Posterior cingulate gyrus (tissue), 11 donors: ENCODE measurements around the gene OTOG.

Source experiments
- DNase-seq, 10 donors: peaks; one replicate each; pipeline versions ENCODE4 v3.0.0 to v3.0.0-alpha.2; 2020 to 2021; ENCODE audit warnings: mixed read lengths in 3 of 10
- intact Hi-C: fragments of 100-400 bp; cut with DNase I; formaldehyde crosslinking; loops from one replicate; pipeline ENCODE4 v1.15.1; 2023

The OTOG gene

GRCh38 chr11:17538054-17538453 is 9.0 kb upstream of the OTOG start:
- intact Hi-C loops = no loop called here
- DNase-seq = peak in 1 of 10 donors; percentile 21

- DNase-seq = peak in 1 of 10 donors; percentile 31
- intact Hi-C loops = no loop called here
These were observed 8.3 kb upstream of the OTOG start for GRCh38 chr11:17538731-17539130.

- DNase-seq = peak in 2 of 10 donors; percentile 34 to 70
- intact Hi-C loops = no loop called here
These were observed 6.3 kb upstream of the OTOG start for GRCh38 chr11:17540807-17541206.

- intact Hi-C loops = no loop called here
- peak in 1 of 10 donors; percentile 14 for DNase-seq
These were observed 5.7 kb upstream of the OTOG start for GRCh38 chr11:17541330-17541885.

DNA sequence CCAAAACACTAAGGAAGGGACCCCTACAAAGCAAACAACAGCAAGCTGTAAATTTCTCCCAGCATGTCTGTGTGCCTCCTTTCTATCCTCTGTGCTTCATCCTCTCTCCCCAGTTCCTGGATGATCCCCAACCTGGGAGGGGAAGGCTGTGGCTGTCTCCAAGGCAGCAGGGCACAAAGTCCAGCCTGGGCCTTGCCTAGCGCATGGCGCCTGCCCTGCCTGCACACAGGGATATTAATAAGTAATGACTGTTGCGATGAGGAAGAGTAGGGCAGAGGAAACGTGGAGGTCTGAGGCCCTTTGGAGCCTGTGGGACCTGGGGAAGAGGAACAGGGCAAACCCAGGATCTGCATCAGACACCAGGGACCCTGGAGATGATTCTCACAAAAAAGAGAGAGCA is 4.8 kb upstream of the OTOG start:
- peak in 1 of 10 donors; percentile 7 for DNase-seq
- intact Hi-C loops = no loop called here

DNA sequence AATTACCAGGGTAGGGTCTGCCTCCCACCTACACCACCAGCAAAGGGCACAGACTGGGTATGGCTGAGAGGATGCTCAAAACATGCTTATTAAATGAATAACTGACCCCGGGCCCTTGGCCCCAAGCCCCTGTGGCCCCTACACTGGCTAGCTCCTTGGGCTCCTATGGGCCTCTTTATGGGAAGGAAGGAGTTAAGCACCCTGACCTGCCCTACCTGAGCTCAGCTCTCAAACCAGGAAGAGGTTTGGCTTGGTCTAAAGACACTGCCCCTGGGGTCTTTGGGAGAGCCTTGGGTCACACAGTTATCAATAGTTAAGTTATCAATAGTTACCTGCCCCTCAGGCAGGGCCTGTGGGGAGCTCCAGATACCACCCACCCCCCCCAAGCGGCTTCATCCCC is 4.0 kb upstream of the OTOG start:
- intact Hi-C loops = no loop called here
- DNase-seq = peak in 3 of 10 donors; percentile 5 to 43 (median 27)

GRCh38 chr11:17543574-17544180 is 3.4 kb upstream of the OTOG start:
- peak in 2 of 10 donors; percentile 13 to 75 for DNase-seq
- intact Hi-C loops = no loop called here

- intact Hi-C loops = no loop called here
- DNase-seq = peak in 4 of 10 donors; percentile 14 to 76 (median 49)
These were observed 2.9 kb upstream of the OTOG start, which contains the start of gene USH1C for GRCh38 chr11:17544181-17544622. Gene USH1C, minus strand, starts transcription at chr11:17544416. Its CDS starts 109 bp downstream, at chr11:17544307.

GRCh38 chr11:17546240-17546639 is 819 bp upstream of the OTOG start:
- intact Hi-C loops = no loop called here
- DNase-seq = no peak

GRCh38 chr11:17547932-17548331 is 873 bp downstream of the OTOG start:
- intact Hi-C loops = no loop called here
- peak in 2 of 10 donors; percentile 7 to 45 for DNase-seq

DNA sequence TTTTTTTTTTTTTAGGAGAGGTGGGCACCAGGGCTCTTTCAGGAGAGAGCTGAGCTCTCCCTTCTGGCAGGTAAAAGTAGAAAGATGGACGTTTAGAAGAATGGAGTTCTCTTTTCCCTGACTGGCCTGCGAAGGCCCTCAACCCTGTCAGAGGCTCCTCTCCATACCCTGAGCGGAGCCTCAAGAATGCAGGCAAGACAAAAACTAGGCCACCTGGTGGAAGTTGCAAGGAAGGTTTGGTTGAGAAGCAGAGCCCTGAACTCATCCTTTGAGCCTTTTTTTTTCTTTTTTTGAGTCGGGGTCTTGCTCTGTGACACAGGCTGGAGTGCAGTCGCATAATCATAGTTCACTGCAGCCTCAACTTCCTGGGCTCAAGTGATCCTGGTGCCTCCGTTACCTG is 1.4 kb downstream of the OTOG start:
- DNase-seq = peak in 1 of 10 donors; percentile 27
- intact Hi-C loops = no loop called here

DNA sequence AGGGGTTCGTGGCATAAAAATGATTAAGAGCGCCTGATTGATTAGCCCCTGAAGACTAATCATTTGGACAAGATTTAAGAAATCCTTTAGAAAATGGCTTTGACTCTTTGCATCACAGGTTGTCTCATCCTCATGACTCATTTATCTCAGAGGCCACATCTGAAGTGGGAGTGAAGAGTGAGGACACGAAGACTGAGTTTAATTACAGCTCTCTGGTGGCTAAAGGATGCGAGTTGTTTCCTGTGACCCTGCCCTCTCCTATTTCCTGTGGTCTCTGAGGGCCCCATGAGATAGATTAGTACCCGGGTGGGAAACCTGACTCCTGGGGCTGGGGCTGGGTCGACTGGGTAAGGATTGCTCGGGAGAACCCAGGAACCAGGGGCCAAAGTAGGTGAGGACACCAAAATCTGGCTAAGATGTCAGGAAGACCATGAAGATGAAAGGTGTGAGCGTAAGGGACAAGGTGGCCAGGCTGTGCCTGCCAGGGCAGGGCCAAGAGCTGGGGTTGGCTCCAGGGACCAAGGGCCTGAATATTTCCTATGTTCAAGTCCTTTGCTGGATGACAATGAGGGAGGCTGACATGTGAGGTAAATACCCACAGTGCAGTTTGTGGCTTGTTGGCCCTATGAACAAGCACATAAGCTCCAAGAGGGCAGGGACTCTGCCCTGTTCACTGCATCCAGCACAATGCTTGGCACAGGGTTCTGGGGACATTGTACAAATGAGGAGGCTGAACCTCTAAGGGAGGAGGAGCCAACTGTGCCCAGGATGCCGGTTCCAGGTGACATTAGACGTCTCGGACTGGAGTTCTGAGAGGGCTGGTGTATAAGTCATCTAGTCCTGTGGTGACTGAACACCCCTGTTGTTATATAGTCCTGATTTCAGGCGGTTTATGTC is 3.6 kb downstream of the OTOG start:
- peak in 1 of 10 donors; percentile 15 for DNase-seq
- intact Hi-C loops = no loop called here

DNA sequence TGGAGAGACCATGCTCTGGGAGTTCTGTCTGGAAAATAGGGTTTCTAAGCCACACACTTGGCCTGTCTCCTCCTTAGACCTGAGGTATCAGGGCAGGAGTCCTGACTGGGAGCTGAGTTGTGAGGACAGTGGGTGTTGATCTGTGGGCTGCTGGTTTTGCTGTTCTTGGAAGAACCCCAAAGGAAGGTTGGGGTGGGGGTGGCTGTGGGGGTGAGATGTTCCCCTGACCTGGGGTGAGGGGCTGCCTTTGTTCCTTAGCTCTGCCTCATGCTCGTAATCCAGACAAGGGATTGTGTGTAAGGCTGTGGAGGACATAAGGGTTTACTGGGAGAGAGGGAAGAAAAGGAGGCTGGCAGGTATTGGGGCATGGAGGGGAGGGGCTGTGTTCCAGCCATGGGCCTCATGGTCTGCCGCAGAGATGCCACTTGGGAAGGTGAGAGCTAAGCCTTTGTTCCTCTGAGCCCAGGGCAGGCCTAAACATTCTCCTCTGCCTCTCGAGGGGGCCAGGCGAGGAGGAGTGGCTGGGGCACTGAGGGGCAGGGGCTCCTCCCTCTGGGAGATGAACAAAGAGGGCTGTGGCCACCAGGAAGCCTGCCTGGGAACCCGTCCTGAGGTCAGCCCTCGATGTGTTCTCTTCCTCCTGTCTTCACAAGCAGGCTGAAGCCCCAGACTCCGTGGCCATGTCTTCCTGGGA is 4.4 kb downstream of the OTOG start:
- intact Hi-C loops = no loop called here
- no peak for DNase-seq

GRCh38 chr11:17552041-17552355 is 4.9 kb downstream of the OTOG start:
- intact Hi-C loops = no loop called here
- DNase-seq = peak in 1 of 10 donors; percentile 82

DNA sequence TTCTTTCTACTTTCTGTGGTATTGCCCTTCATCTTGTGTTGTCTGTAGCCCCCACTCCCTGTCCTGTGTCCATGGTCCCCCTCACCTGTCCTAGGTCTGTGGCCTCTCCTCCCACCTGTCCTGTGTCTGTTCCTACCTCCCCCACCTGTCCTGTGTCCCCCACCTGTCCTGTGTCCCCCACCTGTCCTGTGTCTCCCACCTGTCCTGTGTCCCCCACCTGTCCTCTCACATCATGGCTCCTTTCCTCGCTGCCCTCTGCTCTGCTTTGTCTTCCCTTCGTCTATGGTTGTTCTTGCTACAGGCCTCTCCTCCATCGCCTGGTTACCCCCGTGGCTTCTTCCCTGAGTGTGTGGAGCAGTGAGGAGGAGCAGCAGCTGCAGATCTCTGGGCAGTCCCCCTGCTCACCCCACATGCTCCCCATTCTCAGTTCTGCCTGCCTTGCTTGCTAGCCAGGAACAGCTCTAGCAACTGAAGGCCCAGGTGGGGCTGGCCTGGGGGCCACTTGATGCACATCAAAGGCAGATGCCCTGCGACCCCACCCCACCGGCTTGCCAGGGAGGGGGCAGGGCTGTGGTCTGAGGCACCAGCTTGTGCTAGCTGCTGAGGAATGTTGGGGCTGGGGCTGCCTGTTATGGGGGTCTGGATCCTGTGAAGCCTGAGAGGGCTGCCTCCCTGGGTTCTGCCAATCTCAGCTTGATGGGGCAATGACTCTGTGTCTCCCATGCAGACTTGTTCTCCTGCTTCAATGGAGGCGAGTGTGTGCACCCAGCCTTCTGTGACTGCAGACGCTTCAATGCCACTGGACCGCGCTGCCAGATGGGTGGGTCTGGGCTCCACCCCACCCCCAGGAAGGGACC is 5.6 kb downstream of the OTOG start:
- intact Hi-C loops = no loop called here
- peak in 1 of 10 donors; percentile 66 for DNase-seq

GRCh38 chr11:17553249-17553546 is 6.1 kb downstream of the OTOG start:
- no peak for DNase-seq
- intact Hi-C loops = no loop called here

- intact Hi-C loops = no loop called here
- peak in 1 of 10 donors; percentile 7 for DNase-seq
These were observed 7.4 kb downstream of the OTOG start for GRCh38 chr11:17554487-17554886.

DNA sequence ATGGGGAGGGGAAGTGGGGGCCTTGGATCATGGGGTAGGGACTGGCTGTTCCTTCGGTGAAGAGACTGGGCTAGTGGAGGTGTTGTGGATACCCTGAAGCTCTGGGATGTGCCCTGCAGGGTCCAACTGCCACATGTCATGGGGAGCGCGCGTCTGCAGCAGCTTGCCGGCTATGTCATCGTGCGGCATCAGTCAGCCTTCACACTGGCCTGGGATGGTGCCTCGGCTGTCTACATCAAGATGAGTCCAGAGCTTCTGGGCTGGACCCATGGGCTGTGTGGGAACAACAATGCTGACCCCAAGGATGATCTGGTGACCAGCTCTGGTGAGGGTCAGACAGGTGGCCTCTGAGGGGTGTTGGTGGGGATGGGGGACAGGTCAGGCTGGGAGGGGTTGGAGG is 9.9 kb downstream of the OTOG start:
- intact Hi-C loops = no loop called here
- DNase-seq = peak in 1 of 10 donors; percentile 65

- peak in 1 of 10 donors; percentile 62 for DNase-seq
- intact Hi-C loops = no loop called here
These were observed 11.1 kb downstream of the OTOG start for GRCh38 chr11:17558025-17558780.
